Adipocyte (in vitro differentiated cells): ENCODE results near the gene UCKL1.
A peak's percentile ranks its signal among the peaks of the same experiment; 100 is the strongest.

Experiments
- DNase-seq: peaks from one replicate; pipeline ENCODE4 v3.0.0-alpha.2; 2015; ENCODE audit warnings: low read depth
- H3K27me3 ChIP-seq: replicated peaks from 2 replicates; pipeline ENCODE4 v1.7.0; 2013; ENCODE audit warnings: mild to moderate bottlenecking, low read length, moderate library complexity; ENCODE audit not compliant: control insufficient read depth, insufficient read depth
- H3K36me3 ChIP-seq: 2 replicates; pipeline ENCODE4 v1.7.0; 2013; ENCODE audit warnings: low read length, mild to moderate bottlenecking, moderate library complexity; ENCODE audit not compliant: control insufficient read depth, insufficient read depth, severe bottlenecking
- H3K4me1 ChIP-seq: 2 replicates; pipeline ENCODE4 v1.7.0; 2013; ENCODE audit warnings: mild to moderate bottlenecking, low read length, moderate library complexity; ENCODE audit not compliant: control insufficient read depth, insufficient read depth
- H3K4me3 ChIP-seq: 2 replicates; pipeline ENCODE4 v1.7.0; 2013; ENCODE audit warnings: mild to moderate bottlenecking, low read length, moderate library complexity
- H3K9ac ChIP-seq: 2 replicates; pipeline ENCODE4 v1.7.0; 2013; ENCODE audit warnings: mild to moderate bottlenecking, low read length, moderate library complexity
- H3K9me3 ChIP-seq: 2 replicates; pipeline ENCODE4 v1.7.0; 2013; ENCODE audit warnings: mild to moderate bottlenecking, low read length, moderate library complexity; ENCODE audit not compliant: control insufficient read depth

Gene UCKL1

DNA sequence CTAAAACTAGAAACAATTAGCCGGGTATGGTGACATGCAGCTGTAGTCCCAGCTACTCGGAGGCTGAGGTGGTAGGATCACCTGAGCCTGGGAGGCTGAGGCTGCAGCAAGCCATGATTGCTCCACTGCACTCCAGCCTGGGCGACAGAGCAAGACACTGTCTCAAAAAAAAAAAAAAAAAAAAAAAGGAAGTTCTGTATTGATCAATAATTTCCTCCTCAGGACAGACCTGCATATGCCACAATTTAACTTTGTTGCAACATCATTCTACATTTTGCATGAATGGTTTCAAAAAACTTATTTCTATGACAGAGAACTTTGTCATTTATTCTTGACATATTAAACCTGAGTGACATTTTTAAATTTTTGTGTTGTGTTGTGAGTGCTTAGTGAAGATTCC is 55.8 kb downstream of the UCKL1 start:
- no peaks in the 10 kb centered on the region for H3K9me3 ChIP-seq
- H3K9ac ChIP-seq: no peak overlapping the region
- H3K27me3 ChIP-seq: no peaks in the 10 kb centered on the region
- DNase-seq: no peak
- no peak overlapping the region for H3K4me3 ChIP-seq
- peaks cover 4% of the 10 kb centered on the region for H3K36me3 ChIP-seq
- H3K4me1 ChIP-seq: peaks cover 14% of the 10 kb centered on the region

DNA sequence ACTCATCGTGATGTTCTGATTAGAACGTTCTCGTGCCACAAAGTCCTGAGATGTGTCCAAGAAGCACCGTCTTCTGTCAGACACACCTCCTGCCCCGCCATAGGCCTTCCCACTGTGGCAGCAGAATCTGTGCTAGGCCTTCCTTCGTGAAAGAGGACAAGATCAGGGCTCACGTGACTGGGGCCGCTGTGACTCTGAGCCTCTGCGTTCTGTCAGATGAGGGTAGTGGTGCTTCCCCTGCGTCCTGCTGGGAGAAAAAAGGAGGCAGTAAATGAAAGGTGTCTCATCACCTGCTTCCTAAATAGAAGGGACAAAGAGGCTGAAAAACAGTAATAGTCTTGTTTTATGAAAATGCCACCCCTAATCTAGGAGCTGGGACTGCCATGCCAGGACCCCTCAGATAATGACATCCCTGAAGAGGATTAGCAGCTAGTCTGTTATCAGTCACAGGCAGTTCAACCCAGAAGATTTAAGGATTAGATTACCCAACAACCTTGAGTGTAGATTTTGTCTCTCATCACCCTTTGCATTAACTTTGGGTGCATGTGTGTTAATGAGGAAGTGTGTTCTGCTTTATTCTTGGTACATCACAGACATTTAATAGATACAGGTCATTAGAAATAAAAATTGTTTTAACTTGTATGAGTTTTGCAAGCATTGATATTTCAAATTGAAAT is 57.2 kb downstream of the UCKL1 start:
- no peak overlapping the region for H3K4me3 ChIP-seq
- DNase-seq: no peak
- no peak overlapping the region for H3K9ac ChIP-seq
- no peaks in the 10 kb centered on the region for H3K27me3 ChIP-seq
- H3K4me1 ChIP-seq: peaks cover 17% of the 10 kb centered on the region
- no peaks in the 10 kb centered on the region for H3K9me3 ChIP-seq
- H3K36me3 ChIP-seq: peaks cover 4% of the 10 kb centered on the region

- Histone ChIP-seq H3K4me3 (no peak overlapping the region), H3K27me3 (no peaks in the 10 kb centered on the region), H3K9ac (peak overlapping the region; percentile 49), H3K9me3 (no peaks in the 10 kb centered on the region), H3K4me1 (peaks cover 22% of the 10 kb centered on the region), H3K36me3 (peaks cover 4% of the 10 kb centered on the region)
- DNase-seq: no peak
Measured at GRCh38 chr20:63897978-63898561, 58.1 kb downstream of the UCKL1 start.

- Histone ChIP-seq H3K4me1 (peaks cover 22% of the 10 kb centered on the region), H3K27me3 (no peaks in the 10 kb centered on the region), H3K36me3 (peaks cover 8% of the 10 kb centered on the region), H3K4me3 (peak overlapping the region; percentile 92), H3K9me3 (no peaks in the 10 kb centered on the region), H3K9ac (peak overlapping the region; percentile 95)
- DNase-seq: peak; percentile 59
Measured at GRCh38 chr20:63896264-63897105, 59.7 kb downstream of the UCKL1 start.

- Histone ChIP-seq H3K4me3 (peak overlapping the region; percentile 92), H3K27me3 (no peaks in the 10 kb centered on the region), H3K4me1 (peaks cover 22% of the 10 kb centered on the region), H3K36me3 (peaks cover 14% of the 10 kb centered on the region), H3K9me3 (no peaks in the 10 kb centered on the region), H3K9ac (peak overlapping the region; percentile 95)
- peak; percentile 63 for DNase-seq
Measured at GRCh38 chr20:63895952-63896263, 60.3 kb downstream of the UCKL1 start.

GRCh38 chr20:63895202-63895951 is 60.8 kb downstream of the UCKL1 start:
- Histone ChIP-seq H3K36me3 (peaks cover 20% of the 10 kb centered on the region), H3K9ac (peak overlapping the region; percentile 95), H3K4me3 (peak overlapping the region; percentile 92), H3K4me1 (peaks cover 22% of the 10 kb centered on the region), H3K9me3 (no peaks in the 10 kb centered on the region), H3K27me3 (no peaks in the 10 kb centered on the region)
- DNase-seq: no peak

DNA sequence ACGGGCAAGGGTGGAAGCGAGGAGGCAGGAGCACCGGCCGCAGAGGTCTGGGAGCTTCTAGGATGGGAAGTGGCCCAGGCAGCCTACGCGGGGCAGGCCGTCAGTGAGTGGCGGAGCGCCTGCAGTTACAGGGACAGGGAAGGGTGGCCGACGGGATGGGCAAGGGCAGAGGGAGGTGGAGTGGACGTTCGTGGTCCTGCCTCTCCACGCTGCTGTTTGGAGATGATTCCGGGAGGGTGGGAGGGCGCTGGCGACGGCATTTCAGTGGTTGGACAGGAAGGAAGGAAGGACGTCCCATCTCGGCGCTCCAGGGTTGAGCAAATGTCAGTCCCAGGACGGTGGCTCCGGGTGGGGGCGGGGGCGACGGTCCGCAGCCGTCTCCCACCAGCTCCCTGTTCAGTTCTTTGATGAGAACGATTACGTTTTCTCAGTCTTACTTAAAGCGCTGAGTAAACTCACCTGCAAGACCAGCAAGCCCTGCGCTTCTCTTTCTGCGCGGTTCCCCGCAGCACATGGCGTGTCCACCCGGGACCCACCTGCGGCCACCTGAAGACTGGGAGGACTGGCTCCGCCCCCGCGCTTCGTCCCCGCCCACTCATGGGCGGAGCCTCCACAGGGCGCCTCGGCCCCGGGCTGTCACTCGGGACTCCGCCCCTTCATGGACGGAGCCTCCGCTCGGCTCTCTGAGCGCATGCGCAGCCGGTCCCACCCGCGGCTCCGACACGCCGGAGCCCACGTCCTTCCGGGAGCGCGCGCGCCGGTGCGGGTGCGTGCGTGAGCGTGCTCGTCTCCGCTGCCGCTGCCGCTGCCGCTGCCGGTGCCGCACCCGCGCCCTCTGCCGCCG is 61.6 kb downstream of the UCKL1 start, which contains the start of gene DNAJC5:
TSS of gene DNAJC5 (plus strand) at position 769 of the 844 bp plus-strand sequence. CDS start 33,220 bp downstream, outside the sequence.
- Histone ChIP-seq H3K9ac (peak within 1 kb of the TSS; percentile 95), H3K36me3 (peaks cover 28% of the 10 kb centered on the region), H3K4me1 (peaks cover 29% of the 10 kb centered on the region), H3K4me3 (peak within 1 kb of the TSS; percentile 92), H3K27me3 (no peaks in the 10 kb centered on the region), H3K9me3 (no peaks in the 10 kb centered on the region)
- DNase-seq: peak; percentile 98

- Histone ChIP-seq H3K4me3 (peak overlapping the region; percentile 85), H3K9me3 (no peaks in the 10 kb centered on the region), H3K27me3 (no peaks in the 10 kb centered on the region), H3K4me1 (peaks cover 35% of the 10 kb centered on the region), H3K9ac (peak overlapping the region; percentile 78), H3K36me3 (peaks cover 34% of the 10 kb centered on the region)
- DNase-seq: peak; percentile 9
Measured at GRCh38 chr20:63893999-63894357, 62.2 kb downstream of the UCKL1 start.

- DNase-seq: no peak
- H3K36me3 ChIP-seq: peaks cover 40% of the 10 kb centered on the region
- H3K4me1 ChIP-seq: peaks cover 33% of the 10 kb centered on the region
- no peak overlapping the region for H3K9ac ChIP-seq
- no peaks in the 10 kb centered on the region for H3K27me3 ChIP-seq
- H3K4me3 ChIP-seq: no peak overlapping the region
- H3K9me3 ChIP-seq: no peaks in the 10 kb centered on the region
Measured at GRCh38 chr20:63892402-63892801, 63.8 kb downstream of the UCKL1 start.
